K562 (cell line): ENCODE measurements around the gene ATAD5. TPM values are rescaled to one million over a fixed set of nuclear protein-coding genes. Genes with fewer than 3 reads are reported as not detected.

Experiments used
- ARID2 ChIP-seq: fragments of 450-650 bp; IDR thresholded peaks from 2 replicates; pipeline ENCODE4 v1.6.1; 2017; ENCODE audit warnings: antibody characterized with exemption, mild to moderate bottlenecking
- ASH1L ChIP-seq: fragments of 450-650 bp; IDR thresholded peaks from 2 replicates; pipeline ENCODE4 v1.6.1; 2018; ENCODE audit warnings: borderline replicate concordance, mild to moderate bottlenecking, low read depth; ENCODE audit not compliant: partially characterized antibody
- BRF1 ChIP-seq: IDR thresholded peaks from 3 replicates; pipeline ENCODE4 v1.6.1; 2011; ENCODE audit warnings: borderline replicate concordance, mild to moderate bottlenecking; ENCODE audit not compliant: insufficient read length; ENCODE audit errors: extremely low read depth
- CBFA2T2 ChIP-seq: fragments of 450-650 bp; conservative IDR thresholded peaks from 2 replicates; pipeline ENCODE4 v1.6.1; 2017; ENCODE audit warnings: mild to moderate bottlenecking
- CREB1 ChIP-seq, 2 experiments: sonication (generic) in 1 of 2; formaldehyde crosslinking in 1 of 2; IDR thresholded peaks; 2 replicates each; pipeline versions ENCODE4 v1.6.1 to v1.8.0; 2012 to 2022; ENCODE audit warnings: inconsistent platforms in 1 of 2, mild to moderate bottlenecking in 1 of 2, missing genetic modification reagents in 1 of 2, moderate library complexity in 1 of 2
- CREB3 ChIP-seq: fragments of 450-650 bp; conservative IDR thresholded peaks from 2 replicates; pipeline ENCODE4 v1.6.1; 2016; ENCODE audit warnings: missing genetic modification characterization, low read depth, mild to moderate bottlenecking, missing compliant biosample characterization, moderate library complexity
- DIDO1 ChIP-seq: fragments of 450-650 bp; IDR thresholded peaks from 2 replicates; pipeline ENCODE4 v1.6.1; 2016; ENCODE audit warnings: low read depth, missing biosample characterization, missing genetic modification characterization
- E2F6 ChIP-seq, 2 experiments: IDR thresholded peaks; 2 replicates each; pipeline ENCODE4 v1.6.1; 2011; ENCODE audit warnings: borderline replicate concordance in 1 of 2, control low read depth in 1 of 2, low read depth in 1 of 2, low read length in 1 of 2, mild to moderate bottlenecking in 1 of 2, mixed read lengths in 1 of 2, moderate library complexity in 1 of 2; ENCODE audit not compliant: insufficient read depth in 1 of 2, insufficient read length in 1 of 2, poor library complexity in 1 of 2, severe bottlenecking in 1 of 2; ENCODE audit errors: extremely low read depth in 1 of 2
- ELF4 ChIP-seq: fragments of 450-650 bp; formaldehyde crosslinking; IDR thresholded peaks from 2 replicates; pipeline ENCODE4 v1.4.0; 2022; ENCODE audit warnings: missing genetic modification characterization
- HMGN3 ChIP-seq: IDR thresholded peaks from 2 replicates; pipeline ENCODE4 v1.6.1; 2011; ENCODE audit warnings: borderline replicate concordance, low read depth, mild to moderate bottlenecking, mixed read lengths, low read length; ENCODE audit not compliant: insufficient read length; ENCODE audit errors: extremely low read depth
- MBD2 ChIP-seq: sonication (generic); IDR thresholded peaks from 2 replicates; pipeline ENCODE4 v1.6.1; 2016; ENCODE audit warnings: low read depth, borderline replicate concordance
- NFIC ChIP-seq: fragments of 450-650 bp; IDR thresholded peaks from 2 replicates; pipeline ENCODE4 v1.6.1; 2017; ENCODE audit warnings: mild to moderate bottlenecking, inconsistent platforms
- NR4A1 ChIP-seq, 2 experiments: fragments of 250-450 bp in 1 of 2; fragments of 450-650 bp in 1 of 2; sonication (Bioruptor Pico) in 1 of 2; IDR thresholded peaks; 2 replicates each; pipeline versions ENCODE4 v1.4.0 to v1.6.1; 2016 to 2020; ENCODE audit warnings: mild to moderate bottlenecking in 2 of 2, missing compliant biosample characterization in 1 of 2, missing genetic modification characterization in 1 of 2, moderate library complexity in 1 of 2
- PBX2 ChIP-seq, 2 experiments: IDR thresholded peaks in 1 of 2; conservative IDR thresholded peaks in 1 of 2; 2 replicates each; pipeline ENCODE4 v1.6.1; 2016; ENCODE audit warnings: low read depth in 2 of 2, mild to moderate bottlenecking in 1 of 2, missing compliant biosample characterization in 1 of 2, missing genetic modification characterization in 1 of 2, moderate library complexity in 1 of 2
- PHF20 ChIP-seq: fragments of 450-650 bp; IDR thresholded peaks from 2 replicates; pipeline ENCODE4 v1.6.1; 2018; ENCODE audit not compliant: partially characterized antibody
- PTTG1 ChIP-seq: fragments of 450-650 bp; IDR thresholded peaks from 2 replicates; pipeline ENCODE4 v1.6.1; 2016; ENCODE audit warnings: low read depth, mild to moderate bottlenecking, missing genetic modification characterization, missing compliant biosample characterization
- XRCC5 ChIP-seq: fragments of 200-400 bp; formaldehyde crosslinking; IDR thresholded peaks from 2 replicates; pipeline ENCODE4 v1.6.1; 2017; ENCODE audit warnings: low read depth, mild to moderate bottlenecking, low read length
- ZFX ChIP-seq: sonication (generic); formaldehyde crosslinking; IDR thresholded peaks from 2 replicates; pipeline ENCODE4 v1.8.0; 2022; ENCODE audit warnings: mild to moderate bottlenecking, missing genetic modification reagents, moderate library complexity
- ZNF23 ChIP-seq: fragments of 250-450 bp; sonication (Bioruptor Pico); IDR thresholded peaks from 2 replicates; pipeline ENCODE4 v1.4.0; 2020; ENCODE audit warnings: mild to moderate bottlenecking
- ZNF239 ChIP-seq: fragments of 250-450 bp; sonication (Bioruptor Pico); IDR thresholded peaks from 2 replicates; pipeline ENCODE4 v1.4.0; 2020; ENCODE audit warnings: mild to moderate bottlenecking
- ZNF444 ChIP-seq: fragments of 250-450 bp; sonication (Bioruptor Pico); IDR thresholded peaks from 2 replicates; pipeline ENCODE4 v1.4.0; 2020; ENCODE audit warnings: mild to moderate bottlenecking, moderate library complexity
- polyA plus RNA-seq, 8 experiments: library from polyadenylated mRNA; depleted of rRNA in 4 of 8; stranded (reverse) in 5 of 8; unstranded in 3 of 8; fragments of >200 nt; fragmentation: Nextera tagmentation in 2 of 8; fragmentation: Illumina TruSeq in 1 of 8; extraction: Ambion mirVana in 2 of 8; extraction: Trizol in 1 of 8; gene quantifications; 2 replicates each; pipeline versions ENCODE4 v1.2.1 to v1.2.3, GENCODE V29; 2011 to 2014; ENCODE audit warnings: inconsistent platforms in 1 of 8, missing spikeins in 1 of 8
- total RNA-seq, 7 experiments: library from RNA; depleted of rRNA in 6 of 7; stranded (reverse); fragments of >200 nt in 6 of 7; fragmentation: Illumina TruSeq in 2 of 7; extraction: Trizol in 2 of 7; gene quantifications; 2 replicates each; pipeline versions ENCODE4 v1.2.1 to v1.2.3, GENCODE V29; 2011 to 2021; ENCODE audit warnings: low replicate concordance in 1 of 7

Gene ATAD5
- total and polyA plus RNA-seq, 9 of the 15 experiments (the other 6 are each of a cell fraction or from before 2014, with no cell fraction given) = 4.6 to 25.6 (median 19.5) TPM

- no peak for TF ChIP-seq PBX2 (CRISPR knock-in tag; IDR thresholded peaks at IDR 0.05; ENCODE audit: low read depth)
- TF ChIP-seq PBX2 (tag; conservative IDR thresholded peaks at IDR 0.05; ENCODE audit: low read depth) = no peak
- no peak for TF ChIP-seq CREB3 (tag)
- peak; percentile 72 for TF ChIP-seq PHF20
- 0 out of 2 replicates have a peak, but pooled peaks have one; percentile 41 for TF ChIP-seq CREB1 (IDR thresholded peaks at IDR 0.05)
- no peak for TF ChIP-seq CREB1 (CRISPR knock-in tag; IDR thresholded peaks at IDR 0.05)
- TF ChIP-seq PTTG1 (tag) = no peak
- TF ChIP-seq NFIC = no peak; the same call in 1 of the 2 replicates
- peak; percentile 62; the same call in 1 of the 2 replicates for TF ChIP-seq ZFX (CRISPR knock-in tag)
- 0 out of 2 replicates have a peak, but pooled peaks have one; percentile 30 for TF ChIP-seq MBD2
- no peak for TF ChIP-seq ELF4
- no peak for TF ChIP-seq ZNF444 (CRISPR knock-in tag)
- peak; percentile 73 to 85 for TF ChIP-seq E2F6 (IDR thresholded peaks at IDR 0.05; ENCODE audit: borderline replicate concordance in 1 of 2, extremely low read depth in 1 of 2, insufficient read depth in 1 of 2, insufficient read length in 1 of 2, low read depth in 1 of 2, low read length in 1 of 2, poor library complexity in 1 of 2, severe bottlenecking in 1 of 2)
- TF ChIP-seq HMGN3 = peak; percentile 40
- TF ChIP-seq NR4A1 (CRISPR knock-in tag; IDR thresholded peaks at IDR 0.05) = no peak
- no peak for TF ChIP-seq NR4A1 (tag; IDR thresholded peaks at IDR 0.05)
- peak; percentile 72; the same call in 1 of the 2 replicates for TF ChIP-seq XRCC5
- TF ChIP-seq ARID2 = no peak
- TF ChIP-seq CBFA2T2 = no peak
- TF ChIP-seq BRF1 = no peak
- TF ChIP-seq ZNF239 (CRISPR knock-in tag) = no peak
- no peak for TF ChIP-seq DIDO1 (tag)
- TF ChIP-seq ZNF23 = no peak
- TF ChIP-seq ASH1L = no peak
These were observed at the start of gene ATAD5 (continued) for GRCh38 chr17:30831663-30832437.
